IPS-NIHi7 (cell line): ENCODE data around the gene ZBTB17.
A peak's percentile ranks its signal among the peaks of the same experiment; 100 is the strongest.
"Not testable (repeated sequence)": the region's sequence is repeated elsewhere in the genome, so short reads cannot be mapped to it uniquely, and the experiment has no call there.

Experiments used
- DNase-seq: peaks from one replicate; pipeline ENCODE4 v3.0.0; 2012; ENCODE audit warnings: mixed read lengths; ENCODE audit errors: extremely low spot score

The ZBTB17 gene

DNA sequence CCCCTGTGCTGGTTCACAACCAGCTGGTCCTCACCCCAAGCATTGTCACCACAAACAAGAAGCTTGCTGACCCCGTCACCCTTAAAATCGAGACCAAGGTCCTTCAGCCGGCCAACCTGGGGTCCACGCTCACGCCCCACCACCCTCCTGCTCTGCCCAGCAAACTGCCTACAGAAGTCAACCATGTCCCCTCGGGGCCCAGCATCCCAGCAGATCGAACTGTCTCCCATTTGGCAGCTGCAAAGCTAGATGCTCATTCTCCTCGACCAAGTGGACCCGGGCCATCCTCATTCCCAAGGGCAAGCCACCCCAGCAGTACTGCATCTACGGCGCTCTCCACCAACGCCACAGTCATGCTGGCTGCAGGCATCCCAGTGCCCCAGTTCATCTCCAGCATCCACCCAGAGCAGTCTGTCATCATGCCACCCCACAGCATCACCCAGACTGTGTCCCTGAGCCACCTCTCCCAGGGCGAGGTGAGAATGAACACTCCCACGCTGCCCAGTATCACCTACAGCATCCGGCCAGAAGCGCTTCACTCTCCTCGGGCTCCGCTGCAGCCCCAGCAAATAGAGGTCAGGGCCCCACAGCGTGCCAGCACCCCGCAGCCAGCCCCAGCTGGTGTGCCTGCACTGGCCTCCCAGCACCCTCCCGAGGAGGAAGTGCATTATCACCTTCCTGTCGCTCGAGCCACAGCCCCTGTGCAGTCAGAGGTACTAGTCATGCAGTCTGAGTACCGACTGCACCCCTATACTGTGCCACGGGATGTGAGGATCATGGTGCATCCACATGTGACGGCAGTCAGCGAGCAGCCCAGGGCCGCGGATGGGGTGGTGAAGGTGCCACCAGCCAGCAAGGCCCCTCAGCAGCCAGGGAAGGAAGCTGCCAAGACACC is 40.6 kb downstream of the ZBTB17 start:
- DNase-seq: no peak

DNA sequence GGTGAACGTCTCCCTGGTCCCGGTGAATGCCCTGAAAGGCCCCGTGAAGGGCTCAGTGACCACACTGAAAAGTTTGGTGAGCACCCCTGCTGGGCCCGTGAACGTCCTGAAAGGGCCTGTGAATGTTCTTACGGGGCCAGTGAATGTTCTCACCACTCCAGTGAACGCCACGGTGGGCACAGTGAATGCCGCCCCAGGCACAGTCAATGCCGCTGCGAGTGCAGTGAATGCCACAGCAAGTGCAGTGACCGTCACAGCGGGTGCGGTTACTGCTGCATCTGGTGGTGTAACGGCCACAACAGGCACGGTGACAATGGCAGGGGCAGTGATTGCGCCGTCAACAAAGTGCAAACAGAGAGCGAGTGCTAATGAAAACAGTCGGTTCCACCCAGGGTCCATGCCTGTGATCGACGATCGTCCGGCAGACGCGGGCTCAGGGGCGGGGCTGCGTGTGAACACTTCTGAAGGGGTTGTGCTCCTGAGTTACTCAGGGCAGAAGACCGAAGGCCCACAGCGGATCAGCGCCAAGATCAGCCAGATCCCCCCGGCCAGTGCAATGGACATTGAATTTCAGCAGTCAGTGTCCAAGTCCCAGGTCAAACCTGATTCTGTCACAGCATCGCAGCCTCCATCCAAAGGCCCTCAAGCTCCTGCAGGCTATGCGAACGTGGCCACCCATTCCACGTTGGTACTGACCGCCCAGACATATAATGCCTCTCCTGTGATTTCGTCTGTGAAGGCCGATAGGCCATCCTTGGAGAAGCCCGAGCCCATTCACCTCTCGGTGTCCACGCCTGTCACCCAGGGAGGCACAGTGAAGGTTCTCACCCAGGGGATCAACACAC is 41.5 kb downstream of the ZBTB17 start:
- no peak for DNase-seq

DNA sequence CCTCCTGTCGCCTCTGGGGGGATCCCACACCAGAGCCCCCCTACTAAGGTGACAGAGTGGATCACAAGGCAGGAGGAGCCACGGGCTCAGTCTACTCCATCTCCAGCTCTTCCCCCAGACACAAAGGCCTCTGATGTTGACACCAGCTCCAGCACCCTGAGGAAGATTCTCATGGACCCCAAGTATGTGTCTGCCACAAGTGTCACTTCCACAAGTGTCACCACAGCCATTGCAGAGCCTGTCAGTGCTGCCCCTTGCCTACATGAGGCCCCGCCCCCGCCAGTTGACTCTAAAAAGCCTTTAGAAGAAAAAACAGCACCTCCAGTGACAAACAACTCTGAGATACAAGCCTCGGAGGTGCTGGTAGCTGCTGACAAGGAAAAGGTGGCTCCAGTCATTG is 42.2 kb downstream of the ZBTB17 start:
- DNase-seq: no peak

DNA sequence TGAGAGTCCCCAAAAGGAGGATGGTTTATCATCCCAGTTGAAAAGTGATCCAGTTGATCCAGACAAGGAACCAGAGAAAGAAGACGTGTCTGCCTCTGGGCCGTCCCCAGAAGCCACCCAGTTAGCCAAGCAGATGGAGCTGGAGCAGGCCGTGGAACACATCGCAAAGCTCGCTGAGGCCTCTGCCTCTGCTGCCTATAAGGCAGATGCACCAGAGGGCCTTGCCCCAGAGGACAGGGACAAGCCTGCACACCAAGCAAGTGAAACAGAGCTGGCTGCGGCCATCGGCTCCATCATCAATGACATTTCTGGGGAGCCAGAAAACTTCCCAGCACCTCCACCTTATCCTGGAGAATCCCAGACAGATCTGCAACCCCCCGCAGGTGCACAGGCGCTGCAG is 43.3 kb downstream of the ZBTB17 start:
- DNase-seq: peak; percentile 6

DNA sequence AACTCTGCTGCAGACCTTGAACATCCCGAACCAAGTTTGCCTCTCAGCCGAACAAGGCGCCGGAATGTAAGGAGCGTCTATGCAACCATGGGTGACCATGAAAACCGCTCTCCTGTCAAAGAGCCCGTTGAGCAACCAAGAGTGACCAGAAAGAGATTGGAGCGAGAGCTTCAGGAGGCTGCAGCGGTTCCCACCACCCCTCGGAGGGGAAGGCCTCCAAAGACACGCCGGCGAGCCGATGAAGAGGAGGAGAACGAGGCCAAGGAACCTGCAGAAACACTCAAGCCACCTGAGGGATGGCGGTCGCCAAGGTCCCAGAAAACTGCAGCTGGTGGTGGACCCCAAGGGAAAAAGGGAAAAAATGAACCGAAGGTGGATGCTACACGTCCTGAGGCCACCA is 44.0 kb downstream of the ZBTB17 start:
- no peak for DNase-seq

DNA sequence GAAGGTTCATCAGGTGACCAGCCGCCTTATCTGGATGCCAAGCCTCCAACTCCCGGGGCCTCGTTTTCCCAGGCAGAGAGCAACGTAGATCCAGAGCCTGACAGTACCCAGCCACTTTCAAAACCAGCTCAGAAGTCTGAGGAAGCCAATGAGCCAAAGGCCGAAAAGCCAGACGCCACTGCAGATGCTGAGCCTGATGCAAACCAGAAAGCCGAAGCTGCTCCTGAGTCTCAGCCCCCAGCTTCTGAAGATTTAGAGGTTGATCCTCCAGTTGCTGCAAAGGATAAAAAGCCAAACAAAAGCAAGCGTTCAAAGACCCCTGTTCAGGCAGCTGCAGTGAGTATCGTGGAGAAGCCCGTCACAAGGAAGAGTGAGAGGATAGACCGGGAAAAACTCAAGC is 44.5 kb downstream of the ZBTB17 start:
- DNase-seq: no peak

DNA sequence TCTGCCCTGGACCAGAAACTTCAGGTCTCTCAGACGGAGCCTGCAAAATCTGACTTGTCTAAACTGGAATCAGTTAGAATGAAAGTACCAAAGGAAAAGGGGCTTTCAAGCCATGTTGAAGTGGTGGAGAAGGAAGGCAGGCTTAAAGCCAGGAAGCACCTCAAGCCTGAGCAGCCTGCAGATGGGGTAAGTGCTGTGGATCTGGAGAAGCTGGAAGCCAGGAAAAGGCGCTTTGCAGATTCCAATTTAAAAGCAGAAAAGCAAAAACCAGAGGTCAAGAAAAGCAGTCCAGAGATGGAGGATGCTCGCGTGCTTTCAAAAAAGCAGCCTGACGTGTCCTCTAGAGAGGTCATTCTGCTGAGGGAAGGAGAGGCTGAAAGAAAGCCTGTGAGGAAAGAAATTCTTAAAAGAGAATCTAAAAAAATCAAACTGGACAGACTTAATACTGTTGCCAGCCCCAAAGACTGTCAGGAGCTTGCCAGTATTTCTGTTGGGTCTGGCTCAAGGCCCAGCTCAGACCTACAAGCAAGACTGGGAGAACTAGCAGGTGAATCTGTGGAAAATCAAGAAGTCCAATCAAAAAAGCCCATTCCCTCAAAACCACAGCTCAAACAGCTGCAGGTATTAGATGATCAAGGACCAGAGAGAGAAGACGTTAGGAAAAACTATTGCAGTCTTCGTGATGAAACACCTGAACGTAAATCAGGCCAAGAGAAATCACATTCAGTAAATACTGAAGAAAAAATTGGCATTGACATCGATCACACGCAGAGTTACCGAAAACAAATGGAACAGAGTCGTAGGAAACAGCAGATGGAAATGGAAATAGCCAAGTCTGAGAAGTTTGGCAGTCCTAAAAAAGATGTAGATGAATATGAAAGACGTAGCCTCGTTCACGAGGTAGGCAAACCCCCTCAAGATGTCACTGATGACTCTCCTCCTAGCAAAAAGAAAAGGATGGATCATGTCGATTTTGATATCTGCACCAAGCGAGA is 46.6 kb downstream of the ZBTB17 start:
- DNase-seq: no peak

DNA sequence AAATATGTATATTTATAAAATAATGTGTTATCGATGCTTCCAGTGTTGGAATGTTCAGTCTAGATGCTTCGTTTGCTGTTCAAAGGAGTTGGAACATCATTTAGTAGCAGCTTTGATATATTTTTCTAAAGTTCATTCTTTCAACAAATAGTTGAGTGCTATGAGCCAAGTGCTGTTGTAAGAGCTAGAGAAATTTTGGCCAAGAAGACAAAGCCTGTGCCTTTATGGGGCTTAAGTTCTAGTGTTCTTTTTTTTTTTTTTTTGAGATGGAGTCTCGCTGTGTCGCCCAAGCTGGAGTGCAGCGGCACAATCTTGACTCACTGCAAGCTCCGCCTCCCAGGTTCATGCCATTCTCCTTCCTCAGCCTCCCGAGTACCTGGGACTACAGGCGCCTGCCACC is 49.5 kb downstream of the ZBTB17 start:
- not testable (repeated sequence) for DNase-seq

DNA sequence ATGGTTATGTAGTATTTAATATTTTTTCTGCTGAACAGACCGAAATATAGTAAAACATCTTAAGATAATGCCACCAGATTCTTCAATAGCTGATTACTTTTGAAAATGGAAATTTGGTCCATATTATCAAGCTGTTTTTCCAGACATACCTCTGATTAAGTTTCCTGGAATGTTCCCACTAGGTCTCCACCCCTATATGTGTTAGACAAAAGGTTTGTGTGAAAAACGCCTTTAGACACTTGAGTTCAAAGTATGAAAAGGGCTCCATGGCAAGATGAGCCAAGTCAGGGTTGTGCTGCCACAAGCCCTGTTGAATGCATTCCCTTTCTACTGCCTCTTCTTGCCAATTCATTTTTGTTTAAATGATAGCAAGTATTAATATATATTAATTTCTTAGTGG is 52.7 kb downstream of the ZBTB17 start:
- DNase-seq: no peak

DNA sequence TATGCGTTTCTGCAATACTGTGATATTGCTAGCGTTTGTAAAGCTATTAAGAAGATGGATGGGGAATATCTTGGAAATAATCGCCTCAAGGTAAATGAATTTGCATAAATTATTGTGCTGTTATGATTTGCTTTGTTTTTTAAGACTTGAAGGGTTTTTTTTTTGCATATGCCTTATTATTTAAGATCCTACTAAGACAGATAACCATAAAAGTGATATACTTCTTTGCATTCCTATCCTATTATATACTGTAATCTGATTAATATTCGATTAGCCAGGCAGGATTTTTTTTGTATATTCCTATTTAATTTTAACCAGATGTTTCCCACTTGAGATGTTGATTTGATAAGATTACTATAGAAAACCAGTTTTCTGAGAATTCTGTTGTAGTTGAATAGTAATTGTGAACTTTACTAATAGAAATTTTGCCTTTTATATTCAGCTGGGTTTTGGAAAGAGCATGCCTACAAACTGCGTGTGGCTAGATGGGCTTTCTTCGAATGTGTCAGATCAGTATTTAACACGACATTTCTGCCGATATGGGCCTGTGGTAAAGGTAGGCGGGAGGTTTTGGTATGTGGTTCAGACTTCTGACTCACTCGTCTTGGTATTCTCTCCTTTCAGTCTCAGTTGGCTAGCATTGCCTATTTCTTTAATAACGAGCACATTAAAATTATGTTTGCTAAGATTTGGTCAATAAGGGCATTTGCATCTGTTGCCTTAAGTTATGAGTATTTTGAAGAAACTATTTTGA is 56.8 kb downstream of the ZBTB17 start:
- peak; percentile 8 for DNase-seq

DNA sequence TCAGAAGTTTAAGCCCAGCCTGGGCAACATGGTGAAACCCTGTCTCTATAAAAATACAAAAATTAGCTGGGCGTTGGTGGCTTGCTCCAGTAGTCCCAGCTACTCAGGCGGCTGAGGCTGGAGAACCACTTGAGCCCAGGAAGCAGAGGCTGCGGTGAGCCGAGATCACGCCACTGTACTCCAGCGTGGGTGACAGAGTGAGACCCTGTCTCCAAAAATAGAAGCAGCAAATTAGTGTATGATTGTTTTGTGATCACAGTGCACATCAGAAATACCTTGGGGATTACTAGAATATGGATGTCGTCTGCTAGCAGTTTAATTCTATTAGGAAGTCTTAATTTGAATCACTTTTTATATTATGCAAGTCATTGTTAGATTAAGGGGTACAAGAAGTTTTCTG is 59.0 kb downstream of the ZBTB17 start:
- no peak for DNase-seq

DNA sequence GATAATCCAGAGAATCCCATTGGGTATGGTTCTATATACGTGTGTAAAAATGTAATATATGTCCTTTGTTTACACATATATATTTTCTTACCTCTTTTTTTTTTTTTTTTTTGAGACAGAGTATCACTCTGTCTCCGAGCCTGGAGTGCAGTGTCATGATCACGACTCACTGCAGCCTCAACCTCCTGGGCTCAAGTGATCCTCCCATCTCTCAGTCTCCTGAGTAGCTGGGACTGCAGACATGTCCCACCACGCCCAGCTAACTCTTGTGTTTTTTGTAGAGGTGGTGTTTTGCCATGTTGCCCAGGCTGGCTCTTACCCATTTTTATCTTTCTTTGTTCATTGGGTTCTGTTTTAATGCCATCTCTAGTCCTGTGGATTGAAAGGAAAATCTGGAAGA is 59.5 kb downstream of the ZBTB17 start:
- DNase-seq: no peak

DNA sequence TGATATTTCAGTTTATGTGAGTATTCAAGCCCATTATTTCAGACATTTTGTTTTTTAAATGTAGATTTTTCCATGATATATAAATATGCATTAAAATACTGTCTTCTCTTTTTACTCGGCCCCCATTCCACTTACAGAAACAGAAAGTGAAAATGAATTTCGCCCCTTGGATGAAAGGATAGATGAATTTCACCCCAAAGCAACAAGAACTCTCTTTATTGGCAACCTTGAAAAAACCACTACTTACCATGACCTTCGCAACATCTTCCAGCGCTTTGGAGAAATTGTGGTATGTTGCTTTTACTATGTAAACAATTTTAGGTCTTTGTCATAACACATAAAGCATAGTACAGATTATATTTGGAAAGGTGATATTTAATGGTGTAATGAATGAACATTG is 59.9 kb downstream of the ZBTB17 start:
- no peak for DNase-seq

DNA sequence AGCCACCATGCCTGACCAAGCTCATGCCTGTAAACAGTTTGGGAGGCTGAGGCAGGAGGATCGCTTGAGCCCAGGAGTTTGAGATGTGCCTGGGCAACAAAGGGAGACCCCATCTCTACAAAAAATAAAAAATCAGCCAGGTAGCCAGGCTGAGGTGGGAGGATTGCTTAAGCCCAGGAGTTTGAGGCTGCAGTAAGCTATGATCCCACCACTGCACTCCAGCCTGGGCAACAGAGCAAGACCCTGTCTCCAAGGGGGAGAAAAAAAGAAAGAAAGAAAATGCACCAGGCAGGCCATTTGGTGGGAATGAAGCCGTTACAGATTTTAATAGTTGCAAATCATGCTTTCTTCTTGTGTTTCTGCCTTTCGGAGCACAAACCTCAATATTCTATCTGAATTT is 62.3 kb downstream of the ZBTB17 start:
- not testable (repeated sequence) for DNase-seq

DNA sequence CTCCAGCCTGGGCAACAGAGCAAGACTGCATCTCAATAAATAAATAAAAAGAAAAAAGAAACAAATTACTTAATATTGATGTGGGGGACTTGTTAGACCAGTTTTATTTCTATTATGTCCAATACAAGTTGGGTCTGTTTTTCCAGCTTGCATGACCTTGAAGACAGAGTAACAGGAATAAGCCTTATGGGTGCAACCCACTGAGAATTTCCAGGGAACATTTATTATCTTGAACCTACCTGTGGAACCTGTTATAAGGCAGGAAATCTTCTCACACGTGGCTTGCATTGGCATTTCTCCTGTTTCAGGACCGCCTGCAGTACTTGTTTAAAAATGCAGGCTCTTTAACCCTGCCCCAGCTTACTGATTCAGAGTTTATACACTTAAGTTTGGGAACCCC is 64.0 kb downstream of the ZBTB17 start:
- DNase-seq: no peak

DNA sequence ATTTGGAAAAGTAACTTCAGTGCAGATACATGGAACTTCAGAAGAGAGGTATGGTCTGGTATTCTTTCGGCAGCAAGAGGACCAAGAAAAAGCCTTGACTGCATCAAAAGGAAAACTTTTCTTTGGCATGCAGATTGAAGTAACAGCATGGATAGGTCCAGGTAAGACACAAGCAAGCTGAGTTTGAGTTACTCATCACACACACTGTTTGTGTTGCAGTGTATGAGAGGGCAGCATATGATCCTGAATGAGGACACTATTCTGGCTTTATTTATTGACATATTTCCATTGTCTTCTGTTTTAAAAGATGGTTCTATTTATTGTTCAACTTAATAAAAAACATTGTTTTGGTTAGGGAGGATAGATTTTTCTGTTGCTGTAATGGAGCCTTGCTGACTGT is 64.8 kb downstream of the ZBTB17 start:
- no peak for DNase-seq

DNA sequence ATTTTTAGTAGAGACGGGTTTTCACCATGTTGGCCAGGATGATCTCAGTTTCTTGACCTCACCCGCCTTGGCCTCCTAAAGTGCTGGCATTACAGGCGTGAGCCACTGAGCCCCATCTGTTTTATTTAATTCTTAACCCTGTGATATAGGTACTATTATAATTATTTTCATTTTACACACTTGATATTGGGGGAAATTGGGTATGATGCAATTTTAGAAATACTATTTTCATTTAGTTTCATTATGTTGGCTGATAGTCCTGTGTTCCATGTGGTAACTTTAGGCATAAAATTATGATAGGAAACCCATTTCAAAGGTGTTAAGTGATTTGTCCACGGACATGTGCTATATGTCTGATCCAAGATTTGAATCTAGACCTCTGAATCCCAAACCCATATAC is 67.3 kb downstream of the ZBTB17 start:
- no peak for DNase-seq

DNA sequence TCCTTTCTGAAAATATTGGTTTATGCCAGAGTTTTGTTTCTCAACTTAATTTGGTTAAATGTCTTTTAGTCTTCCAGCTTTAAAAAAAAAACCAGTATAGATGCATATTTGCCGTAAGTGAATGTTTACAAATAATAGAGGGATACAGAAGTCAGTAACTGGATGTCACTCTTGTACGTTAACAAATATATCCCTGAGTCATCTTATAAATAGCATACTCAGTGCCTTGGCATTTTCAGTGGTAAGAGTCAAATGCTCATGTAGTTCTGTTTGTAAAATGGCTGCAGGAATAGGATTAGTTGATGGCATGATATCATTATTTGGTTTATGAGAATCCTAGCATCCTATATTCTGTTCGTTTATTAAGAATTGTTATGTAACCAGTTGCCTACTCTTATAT is 73.0 kb downstream of the ZBTB17 start:
- no peak for DNase-seq

DNA sequence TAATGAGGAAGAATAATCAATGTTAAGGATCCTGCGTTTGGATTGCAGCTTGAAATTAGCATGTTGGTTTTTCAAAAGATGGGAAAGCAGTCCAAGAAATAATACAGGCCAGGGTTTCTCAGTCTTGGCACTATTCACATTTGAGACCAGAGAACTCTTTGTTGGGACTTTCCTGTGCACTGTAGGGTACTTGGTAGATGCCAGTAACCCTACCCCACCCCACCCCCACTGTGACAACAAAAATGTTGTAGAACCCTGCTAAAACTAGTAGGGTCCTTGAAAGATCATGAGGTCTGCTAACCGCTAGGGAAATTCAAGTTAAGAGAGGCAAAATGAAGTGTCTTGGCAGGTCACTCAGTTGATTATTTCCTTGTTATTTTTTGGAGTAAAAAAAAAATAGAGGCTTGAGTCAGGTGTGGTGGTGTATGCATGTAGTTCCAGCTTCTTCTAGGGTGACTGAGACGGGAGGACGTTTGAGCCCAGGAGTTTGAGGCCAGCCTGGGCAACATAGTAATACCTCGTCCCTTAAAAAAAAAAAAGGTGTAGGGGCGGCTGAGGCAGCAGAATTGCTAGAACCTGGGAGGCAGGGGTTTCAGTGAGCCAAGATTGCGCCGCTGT is 75.1 kb downstream of the ZBTB17 start:
- no peak for DNase-seq

DNA sequence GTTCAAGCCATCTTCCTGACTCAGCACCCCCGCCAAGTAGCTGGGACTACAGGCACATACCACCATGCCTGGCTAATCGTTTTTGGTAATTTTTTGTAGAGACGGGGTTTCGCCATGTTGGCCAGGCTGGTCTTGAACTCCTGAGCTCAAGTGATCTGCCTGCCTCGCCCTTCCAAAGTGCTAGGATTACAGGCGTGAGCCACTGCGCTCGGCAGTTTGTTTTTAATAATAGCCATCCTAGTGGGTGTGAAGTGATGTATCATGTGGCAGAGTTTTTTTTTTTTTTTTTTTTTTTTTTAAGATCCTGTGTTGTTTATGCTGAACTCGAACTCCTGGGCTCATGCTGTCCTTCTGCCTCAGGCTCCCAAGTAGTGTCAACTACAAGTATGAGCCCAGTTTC is 76.6 kb downstream of the ZBTB17 start:
- DNase-seq: no peak
